ENCODE measurements around the gene S100A8.

S100A8 gene

GRCh38 chr1:153390938-153391710 is at the start of gene S100A8:
Gene S100A8 (minus strand): TSS chr1:153391073. CDS start chr1:153390535, 538 bp downstream.
- Mint-ChIP-seq H3K27me3 (peaks cover 20% of the 10 kb centered on the region), H3K4me1 (peaks cover 5% of the 10 kb centered on the region), H3K9me3 (no peaks in the 10 kb centered on the region), H3K27ac (no peak within 1 kb of the TSS), H3K4me3 (no peak within 1 kb of the TSS)
- ATAC-seq (no peak), DNase-seq (no peak)

DNA sequence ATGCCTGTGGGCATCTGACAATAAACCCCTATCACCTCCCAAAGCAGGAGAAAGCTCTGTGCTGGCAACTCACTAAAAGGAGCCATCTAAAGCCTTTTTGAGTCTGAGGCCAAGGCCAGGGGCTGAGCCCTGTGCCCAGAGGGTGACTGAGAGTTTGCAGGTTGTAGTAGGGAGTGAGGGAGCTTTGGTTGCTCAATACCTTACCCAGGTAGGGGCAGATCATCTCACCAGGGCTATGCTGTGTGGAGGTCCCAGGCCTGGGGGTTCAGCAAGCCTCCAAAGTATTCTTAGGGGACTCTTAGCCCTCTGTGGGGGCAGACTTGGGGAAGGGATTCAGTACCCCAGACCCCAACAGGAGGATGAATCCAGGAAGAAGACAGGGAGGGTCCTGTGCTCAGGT is 48.4 kb upstream of the S100A8 start:
- Mint-ChIP-seq H3K4me1 (no peaks in the 10 kb centered on the region), H3K9me3 (no peaks in the 10 kb centered on the region), H3K27me3 (peaks cover 16% of the 10 kb centered on the region), H3K4me3 (no peak overlapping the region), H3K27ac (no peak overlapping the region)
- no peak for DNase-seq
- no peak for ATAC-seq

DNA sequence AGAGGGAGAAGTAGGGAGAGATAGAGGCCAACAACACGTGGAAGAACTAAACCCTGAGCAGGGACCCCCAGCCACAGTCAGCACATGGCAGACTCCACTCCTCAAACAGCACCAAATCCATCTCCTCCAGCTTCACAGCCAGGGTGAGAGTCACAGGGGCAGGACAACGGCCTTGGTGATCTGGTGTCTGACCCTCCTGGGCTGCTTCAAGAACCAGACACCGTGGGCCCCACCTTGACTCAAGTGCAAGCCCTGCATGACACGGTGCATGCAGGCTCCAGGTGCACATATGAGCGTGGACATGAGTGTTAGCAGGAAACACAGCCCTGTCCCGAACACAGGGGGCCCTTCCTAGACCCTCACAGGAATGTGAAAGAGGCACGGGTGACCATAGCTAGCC is 47.7 kb upstream of the S100A8 start:
- ATAC-seq = no peak
- no peak overlapping the region for H3K27ac Mint-ChIP-seq
- no peak for DNase-seq
- H3K4me1 Mint-ChIP-seq = no peaks in the 10 kb centered on the region
- H3K4me3 Mint-ChIP-seq = no peak overlapping the region
- H3K27me3 Mint-ChIP-seq = peaks cover 9% of the 10 kb centered on the region
- no peaks in the 10 kb centered on the region for H3K9me3 Mint-ChIP-seq

GRCh38 chr1:153437236-153437635 is 46.4 kb upstream of the S100A8 start:
- H3K4me1 Mint-ChIP-seq = no peaks in the 10 kb centered on the region
- H3K27ac Mint-ChIP-seq = no peak overlapping the region
- H3K9me3 Mint-ChIP-seq = no peaks in the 10 kb centered on the region
- H3K4me3 Mint-ChIP-seq = no peak overlapping the region
- DNase-seq = no peak
- H3K27me3 Mint-ChIP-seq = peaks cover 7% of the 10 kb centered on the region
- no peak for ATAC-seq

GRCh38 chr1:153434746-153435455 is 44.0 kb upstream of the S100A8 start:
- no peak overlapping the region for H3K27ac Mint-ChIP-seq
- H3K4me3 Mint-ChIP-seq = no peak overlapping the region
- no peaks in the 10 kb centered on the region for H3K9me3 Mint-ChIP-seq
- DNase-seq (no peak), ATAC-seq (no peak)
- peaks cover 7% of the 10 kb centered on the region for H3K27me3 Mint-ChIP-seq
- no peaks in the 10 kb centered on the region for H3K4me1 Mint-ChIP-seq

GRCh38 chr1:153432874-153433681 is 42.2 kb upstream of the S100A8 start:
- peaks cover 17% of the 10 kb centered on the region for H3K27me3 Mint-ChIP-seq
- H3K4me3 Mint-ChIP-seq = no peak overlapping the region

GRCh38 chr1:153431928-153432327 is 41.1 kb upstream of the S100A8 start:
- DNase-seq = no peak
- no peak for ATAC-seq
- no peaks in the 10 kb centered on the region for H3K4me1 Mint-ChIP-seq
- H3K9me3 Mint-ChIP-seq = no peaks in the 10 kb centered on the region
- no peak overlapping the region for H3K27ac Mint-ChIP-seq
- peaks cover 28% of the 10 kb centered on the region for H3K27me3 Mint-ChIP-seq
- H3K4me3 Mint-ChIP-seq = no peak overlapping the region

More at GRCh38 chr1:153432874-153433681, 42.2 kb upstream of the S100A8 start:
- ATAC-seq (no peak), DNase-seq (no peak)
- Mint-ChIP-seq H3K4me1 (no peaks in the 10 kb centered on the region), H3K9me3 (no peaks in the 10 kb centered on the region), H3K27ac (no peak overlapping the region)

- H3K27me3 Mint-ChIP-seq = peaks cover 29% of the 10 kb centered on the region
- no peak for ATAC-seq
- DNase-seq = no peak
These were observed 40.6 kb upstream of the S100A8 start for GRCh38 chr1:153431427-153431826.

GRCh38 chr1:153431002-153431401 is 40.1 kb upstream of the S100A8 start:
- no peak for DNase-seq
- no peaks in the 10 kb centered on the region for H3K4me1 Mint-ChIP-seq
- no peak overlapping the region for H3K27ac Mint-ChIP-seq
- peaks cover 29% of the 10 kb centered on the region for H3K27me3 Mint-ChIP-seq
- H3K9me3 Mint-ChIP-seq = no peaks in the 10 kb centered on the region
- ATAC-seq = no peak
- H3K4me3 Mint-ChIP-seq = no peak overlapping the region

More at GRCh38 chr1:153431427-153431826, 40.6 kb upstream of the S100A8 start:
- Mint-ChIP-seq H3K4me3 (no peak overlapping the region), H3K4me1 (no peaks in the 10 kb centered on the region), H3K27ac (no peak overlapping the region), H3K9me3 (no peaks in the 10 kb centered on the region)

GRCh38 chr1:153430561-153430960 is 39.7 kb upstream of the S100A8 start:
- Mint-ChIP-seq H3K27me3 (peaks cover 34% of the 10 kb centered on the region), H3K4me3 (no peak overlapping the region), H3K27ac (no peak overlapping the region), H3K9me3 (no peaks in the 10 kb centered on the region), H3K4me1 (no peaks in the 10 kb centered on the region)
- DNase-seq (no peak), ATAC-seq (no peak)

GRCh38 chr1:153430166-153430553 is 39.3 kb upstream of the S100A8 start:
- H3K27me3 Mint-ChIP-seq = peaks cover 38% of the 10 kb centered on the region
- no peaks in the 10 kb centered on the region for H3K4me1 Mint-ChIP-seq
- ATAC-seq (no peak), DNase-seq (no peak)
- no peak overlapping the region for H3K27ac Mint-ChIP-seq
- no peaks in the 10 kb centered on the region for H3K9me3 Mint-ChIP-seq
- no peak overlapping the region for H3K4me3 Mint-ChIP-seq

- peaks cover 44% of the 10 kb centered on the region for H3K27me3 Mint-ChIP-seq
- ATAC-seq (no peak), DNase-seq (no peak)
- H3K27ac Mint-ChIP-seq = no peak overlapping the region
- H3K9me3 Mint-ChIP-seq = no peaks in the 10 kb centered on the region
- no peak overlapping the region for H3K4me3 Mint-ChIP-seq
- no peaks in the 10 kb centered on the region for H3K4me1 Mint-ChIP-seq
These were observed 38.6 kb upstream of the S100A8 start for GRCh38 chr1:153429266-153430165.

DNA sequence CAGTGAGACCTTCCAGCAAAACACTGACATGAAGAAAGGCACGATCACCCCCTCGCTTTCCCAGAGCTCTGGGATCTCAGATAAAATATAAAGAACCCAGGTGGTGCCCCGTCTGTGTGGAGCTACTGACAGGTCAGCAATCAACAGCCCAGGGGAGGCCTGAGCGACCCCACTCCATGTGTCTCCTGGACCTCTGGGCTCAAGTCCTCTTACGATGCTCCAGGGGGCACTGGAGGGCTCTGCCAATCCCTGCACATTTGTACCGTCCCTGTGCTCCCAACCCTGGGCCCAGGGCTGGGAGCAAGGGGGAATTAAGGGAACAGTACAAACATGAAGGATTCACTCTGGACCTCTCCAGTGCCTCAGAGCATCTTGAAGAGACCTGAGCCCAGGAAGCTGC is 37.9 kb upstream of the S100A8 start:
- DNase-seq (no peak), ATAC-seq (no peak)
- peaks cover 44% of the 10 kb centered on the region for H3K27me3 Mint-ChIP-seq
- no peaks in the 10 kb centered on the region for H3K4me1 Mint-ChIP-seq
- no peak overlapping the region for H3K4me3 Mint-ChIP-seq
- H3K9me3 Mint-ChIP-seq = no peaks in the 10 kb centered on the region
- H3K27ac Mint-ChIP-seq = no peak overlapping the region

DNA sequence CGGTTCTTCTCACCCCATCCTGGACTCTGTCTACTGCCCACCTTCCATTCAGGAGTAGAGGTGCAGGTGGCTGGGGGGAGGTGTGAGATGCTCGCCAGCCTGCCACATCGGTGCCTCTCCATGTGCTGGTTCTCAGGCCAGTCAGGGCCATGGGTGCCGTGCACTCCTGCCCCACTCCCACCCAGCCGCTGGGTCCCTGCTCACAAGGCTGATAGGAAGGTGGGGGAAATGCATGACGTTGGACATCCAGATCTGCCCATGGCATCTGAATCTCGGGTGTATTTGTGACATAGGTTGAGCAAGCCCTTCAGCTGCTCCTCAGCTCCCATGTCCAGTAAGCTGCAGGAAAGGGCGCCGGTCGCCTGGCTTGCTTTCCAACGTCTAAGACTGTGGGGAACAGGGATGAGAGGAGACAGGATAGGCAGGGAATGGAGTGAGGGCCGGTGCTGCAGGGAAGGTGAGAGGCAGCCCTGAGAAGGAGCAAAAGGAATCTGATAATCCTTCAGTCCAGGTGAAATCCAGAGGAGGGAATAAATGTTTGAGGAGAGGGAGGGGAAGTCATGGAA is 37.3 kb upstream of the S100A8 start:
- Mint-ChIP-seq H3K27me3 (peaks cover 44% of the 10 kb centered on the region), H3K4me3 (no peak overlapping the region)

GRCh38 chr1:153426809-153427208 is 35.9 kb upstream of the S100A8 start:
- DNase-seq (no peak), ATAC-seq (no peak)
- Mint-ChIP-seq H3K4me3 (no peak overlapping the region), H3K9me3 (no peaks in the 10 kb centered on the region), H3K27me3 (peaks cover 44% of the 10 kb centered on the region), H3K27ac (no peak overlapping the region), H3K4me1 (no peaks in the 10 kb centered on the region)

More for the DNA sequence above, 37.3 kb upstream of the S100A8 start:
- DNase-seq = no peak
- Mint-ChIP-seq H3K27ac (no peak overlapping the region), H3K4me1 (no peaks in the 10 kb centered on the region), H3K9me3 (no peaks in the 10 kb centered on the region)
- ATAC-seq = no peak

Data from stimulated activated naive CD8-positive, alpha-beta T cell treated with anti-CD3 and anti-CD28 coated beads, Interleukin-15, amount 100 ng/mL, for 72 hours (primary cell).